ENCODE measurements around the gene CLDN6.

CLDN6 gene

DNA sequence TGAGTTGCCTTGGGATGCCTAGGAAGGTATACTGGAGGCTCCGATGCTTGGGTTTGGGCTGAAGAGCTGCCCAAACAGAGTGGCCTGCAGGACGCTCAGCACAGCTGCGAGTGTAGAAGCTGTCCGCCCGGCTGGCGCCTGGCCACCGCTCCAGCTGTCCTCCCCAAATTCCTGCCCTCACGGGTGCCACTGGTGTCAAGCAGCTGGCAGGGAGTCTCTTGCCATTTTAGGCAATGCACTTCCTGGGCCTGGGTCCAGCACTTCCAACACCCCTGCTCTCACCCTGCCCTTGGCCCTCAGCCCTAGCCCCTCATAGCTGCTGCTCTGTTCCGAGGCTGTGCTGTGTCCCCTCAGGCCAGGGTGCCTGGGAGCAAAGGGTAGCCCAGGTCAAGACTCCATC is 32.5 kb downstream of the CLDN6 start:
- no peak for DNase-seq

DNA sequence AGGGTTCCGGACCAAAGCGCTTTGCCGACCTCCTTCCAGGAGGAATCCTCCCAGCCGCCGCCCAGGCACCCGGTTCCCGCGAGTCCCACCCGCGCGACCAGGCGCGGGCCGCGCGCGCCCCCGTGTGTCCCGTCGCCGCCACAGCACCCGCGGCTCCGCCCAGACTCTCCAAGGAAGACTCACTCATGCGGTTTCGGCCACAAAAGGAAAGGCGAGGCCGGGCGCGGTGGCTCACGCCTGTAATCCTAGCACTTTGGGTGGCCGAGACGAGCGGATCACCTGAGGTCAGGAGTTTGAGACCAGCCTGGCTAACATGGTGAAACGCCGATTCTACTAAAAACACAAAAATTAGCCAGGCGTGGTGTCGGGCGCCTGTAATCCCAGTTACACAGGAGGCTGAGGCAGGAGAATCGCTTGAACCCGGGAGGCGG is 34.3 kb downstream of the CLDN6 start:
- DNase-seq, result peak; percentile 69

DNA sequence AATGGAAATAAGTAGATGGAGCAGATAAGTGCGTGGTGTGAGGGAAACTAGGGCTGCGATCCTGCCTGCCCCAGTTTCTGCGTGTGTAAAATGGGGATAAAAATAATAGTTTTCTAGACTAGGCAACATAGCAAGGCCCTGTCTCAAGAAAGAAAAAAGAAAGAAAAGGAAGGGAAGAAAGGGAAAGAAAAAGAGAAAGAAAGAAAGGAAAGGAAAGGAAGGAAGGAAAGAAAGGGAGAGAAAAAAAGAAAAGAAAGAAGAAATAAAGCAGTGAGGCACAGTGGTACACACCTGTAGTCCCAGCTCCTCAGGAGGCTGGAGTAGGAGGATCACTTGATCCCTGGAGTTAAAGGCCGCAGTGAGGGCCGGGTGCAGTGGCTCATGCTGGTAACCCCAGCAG is 35.6 kb downstream of the CLDN6 start:
- DNase-seq, result no peak

DNA sequence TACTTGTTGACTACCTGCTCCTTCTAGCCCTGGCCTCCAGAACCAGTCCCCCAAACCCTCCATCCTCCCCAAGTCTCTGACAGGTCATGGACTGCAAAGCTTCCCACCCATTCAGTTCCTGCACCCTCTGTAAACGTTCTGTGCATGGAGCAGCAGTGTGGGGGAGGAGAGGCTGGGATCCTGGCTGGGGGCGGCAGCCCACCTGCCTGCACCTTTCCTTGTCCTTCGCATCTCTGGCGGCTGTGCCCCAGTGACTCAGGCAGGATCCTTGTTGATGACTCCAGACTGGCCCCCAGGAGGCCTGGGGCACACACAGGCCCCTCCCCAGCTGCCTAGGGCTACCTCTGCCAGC is 36.1 kb downstream of the CLDN6 start:
- no peak for DNase-seq

DNA sequence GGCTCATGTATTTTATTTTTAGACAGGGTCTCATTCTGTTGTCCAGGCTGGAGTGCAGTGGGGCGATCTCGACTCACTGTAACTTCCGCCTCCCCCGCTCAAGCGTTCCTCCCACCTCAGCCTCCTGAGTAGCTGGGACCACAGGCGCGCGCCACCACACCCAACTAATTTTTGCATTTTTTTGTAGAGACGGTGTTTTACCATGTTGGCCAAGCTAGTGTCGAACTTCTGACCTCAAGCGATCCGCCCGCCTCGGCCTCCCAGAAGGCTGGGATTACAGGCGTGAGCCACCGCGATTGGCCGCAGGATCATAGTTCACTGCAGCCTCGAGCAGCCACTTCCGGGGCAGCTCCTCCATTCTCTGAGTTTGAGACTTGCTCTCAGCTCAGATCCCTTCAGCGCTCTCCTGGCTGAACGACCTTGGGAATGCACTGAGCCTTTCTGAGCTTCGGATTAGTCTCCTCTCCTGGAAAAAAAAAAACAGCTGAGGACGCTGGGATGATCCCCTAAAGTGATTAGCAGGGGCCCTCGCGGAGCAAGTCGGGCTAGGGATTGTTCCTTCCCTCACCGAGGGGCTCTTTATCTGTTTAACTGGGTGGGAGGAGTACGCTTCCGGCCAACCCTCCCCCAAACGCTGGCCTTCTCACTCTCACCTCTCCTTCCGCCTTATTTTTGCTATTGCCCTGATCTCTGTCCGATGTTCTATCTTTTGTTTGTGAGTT is 36.6 kb downstream of the CLDN6 start:
- no peak for DNase-seq

DNA sequence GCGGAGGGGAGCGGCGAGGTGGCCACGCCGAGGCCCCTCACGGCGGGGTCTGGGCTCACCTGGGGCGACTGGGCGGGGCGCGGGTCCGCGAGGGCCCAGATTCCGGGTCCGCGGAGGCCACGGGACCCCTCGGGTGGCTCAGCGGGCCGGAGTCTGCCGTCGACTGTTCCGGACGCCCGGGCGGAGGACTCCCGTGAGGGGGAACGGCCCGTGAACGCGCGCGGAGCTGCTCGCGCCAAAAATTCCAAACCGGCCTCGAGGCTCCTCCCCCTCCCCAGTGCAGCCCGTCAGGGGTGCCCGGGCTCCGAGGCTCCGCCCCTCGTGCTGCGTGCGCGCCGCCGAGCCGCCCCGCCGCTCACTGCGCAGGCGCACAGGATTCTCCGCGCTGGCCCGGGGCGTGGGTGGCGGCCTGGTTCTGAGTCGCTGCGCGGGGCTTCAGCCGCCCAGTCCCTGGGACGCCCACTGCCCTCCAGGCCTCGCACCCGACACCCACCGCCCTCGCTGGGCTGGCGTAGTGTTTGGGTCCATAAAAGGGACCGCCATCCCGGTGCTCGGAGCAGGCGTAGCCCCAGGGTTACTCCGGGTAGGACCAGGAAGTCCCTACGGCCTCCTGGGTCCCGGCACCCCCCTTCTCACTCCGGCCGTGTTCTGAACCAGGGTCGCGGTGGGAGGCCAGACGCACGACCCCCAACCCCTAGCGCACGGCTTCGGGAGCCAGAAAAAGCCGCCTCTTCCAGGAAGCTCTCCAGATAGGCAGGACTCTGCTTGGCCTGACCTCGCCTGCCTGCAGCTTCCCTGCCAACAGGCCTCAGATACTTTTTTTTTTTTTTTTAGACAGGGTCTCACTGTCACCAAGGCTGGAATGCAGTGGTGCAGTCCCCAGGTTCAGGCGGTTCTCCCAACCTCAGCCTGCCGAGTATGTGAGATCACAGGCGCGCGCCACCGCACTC is 37.5 kb downstream of the CLDN6 start, which contains the start of gene PKMYT1:
PKMYT1 (minus strand) TSS at position 220 of the 950 bp plus-strand sequence. CDS start 789 bp downstream, outside the sequence.
- DNase-seq, result peak; percentile 75

DNA sequence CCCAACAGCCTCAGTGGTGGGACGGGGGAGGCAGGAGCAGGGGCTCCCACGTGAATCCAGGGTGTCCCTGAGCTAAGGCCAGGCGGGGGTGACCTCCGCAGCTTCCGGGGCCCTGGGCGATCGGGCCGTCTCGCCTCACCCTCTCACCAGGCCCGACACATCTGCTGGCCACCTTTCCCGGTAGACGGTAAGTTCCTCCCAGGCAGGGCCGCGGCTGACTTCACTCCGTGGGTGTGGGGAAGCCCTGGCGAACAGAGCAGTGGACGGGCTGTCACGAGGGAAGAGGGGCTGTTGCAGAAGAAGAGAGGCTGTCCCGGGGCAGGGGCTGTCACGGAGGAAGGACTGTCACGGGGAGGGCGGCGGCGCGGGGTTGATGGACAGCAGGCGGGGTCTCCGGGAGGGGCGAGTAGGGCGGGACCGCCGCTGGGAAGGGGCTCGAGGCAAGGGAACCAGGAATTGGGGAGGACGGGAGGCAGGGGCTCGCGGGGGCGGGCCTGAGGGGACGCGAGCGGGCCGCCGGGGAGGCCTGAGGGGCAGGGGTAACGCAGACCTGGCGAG is 38.2 kb downstream of the CLDN6 start:
- DNase-seq, result no peak

- DNase-seq, result no peak
Observed at GRCh38 chr16:2977440-2977839, 40.5 kb downstream of the CLDN6 start.

GRCh38 chr16:2976673-2977072 is 41.3 kb downstream of the CLDN6 start:
- no peak for DNase-seq

DNA sequence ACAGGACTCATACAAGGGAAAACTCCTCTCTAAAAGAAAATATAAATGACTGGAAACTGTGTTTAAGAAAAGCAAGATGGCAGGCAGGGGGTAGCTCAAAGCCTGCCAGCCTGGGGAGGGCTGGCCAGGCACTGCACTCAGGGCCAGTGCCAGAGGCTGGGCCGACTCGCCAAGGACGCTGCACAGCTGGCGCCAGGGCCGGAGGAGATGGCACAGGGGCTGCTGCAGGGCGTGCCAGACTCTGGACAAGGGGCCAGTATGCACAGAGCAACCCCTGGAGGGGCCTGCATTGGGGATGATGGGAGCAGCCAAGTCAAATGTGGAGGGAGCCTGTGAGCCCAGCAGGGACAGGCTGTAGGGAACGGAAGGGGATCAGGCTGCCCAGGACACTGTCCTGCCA is 41.8 kb downstream of the CLDN6 start:
- DNase-seq, result no peak

GRCh38 chr16:2975161-2975795 is 42.7 kb downstream of the CLDN6 start:
- no peak for DNase-seq

DNA sequence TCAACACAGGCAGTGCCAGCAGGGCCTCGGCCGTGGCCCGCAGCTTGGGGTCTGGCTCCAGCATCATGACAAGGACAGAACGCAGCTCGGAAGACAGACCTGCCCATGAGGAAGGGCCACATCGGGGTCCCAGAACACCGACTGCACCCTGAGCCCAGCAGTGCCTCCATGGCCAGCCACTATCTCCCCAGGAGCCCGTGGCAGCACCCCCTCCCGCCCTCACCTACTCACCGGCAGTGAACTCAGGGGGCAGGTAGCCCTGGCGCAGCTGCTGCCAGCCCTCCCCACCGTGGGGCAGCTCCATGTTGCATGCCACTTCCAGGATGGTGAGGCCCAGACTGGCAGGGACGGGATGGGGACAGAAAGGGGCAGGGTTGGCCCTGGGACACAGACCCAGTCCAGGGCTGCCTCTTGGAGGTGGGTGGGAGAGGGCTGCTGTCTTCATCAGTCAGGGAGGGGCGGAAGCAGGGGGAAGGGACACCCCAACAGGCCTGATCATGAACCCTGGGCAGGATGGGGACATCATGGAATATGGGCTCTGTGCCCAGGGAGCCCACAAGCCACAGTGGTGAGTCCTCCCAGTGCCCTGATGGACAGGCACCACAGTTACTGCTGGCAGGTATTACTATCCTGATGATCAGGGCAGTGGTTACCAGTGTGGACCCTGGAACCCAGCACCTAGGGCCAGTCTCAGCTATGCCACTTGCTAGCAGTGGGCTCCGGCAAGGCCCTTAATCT is 43.5 kb downstream of the CLDN6 start:
- no peak for DNase-seq

DNA sequence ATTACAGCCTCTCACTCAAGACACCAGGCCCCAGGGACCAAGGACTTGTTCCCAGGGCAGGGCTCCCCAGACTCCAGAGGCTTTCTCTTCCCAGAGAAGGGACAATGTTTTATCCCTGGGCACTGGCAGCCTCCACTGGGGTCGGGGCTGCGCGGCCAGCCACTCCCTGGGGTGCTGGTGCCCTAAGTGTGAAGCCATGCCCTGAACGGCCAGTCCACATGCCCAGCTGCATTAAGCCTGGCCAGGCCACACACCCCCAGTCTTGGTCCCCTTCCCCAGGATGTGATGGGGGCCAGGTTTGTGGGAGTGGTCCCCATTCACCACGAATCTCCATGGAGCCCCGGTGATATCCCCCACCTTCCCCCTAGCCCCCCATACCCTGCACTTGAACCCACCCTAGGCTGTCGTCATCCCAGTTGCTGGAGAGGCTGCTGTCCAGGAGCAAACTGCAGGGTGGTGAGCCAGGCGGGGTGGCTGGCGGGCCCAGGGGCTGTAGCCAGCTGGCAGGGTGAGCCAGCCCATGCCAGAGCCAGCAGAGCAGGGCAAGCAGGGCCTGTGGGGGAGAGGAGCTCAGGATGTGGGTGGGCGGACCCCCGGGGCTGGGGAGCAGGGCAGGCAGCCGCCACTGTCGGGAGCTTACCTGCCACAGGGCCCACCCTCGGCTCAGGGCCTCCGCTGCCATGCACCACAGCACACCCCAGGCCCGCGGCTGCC is 44.2 kb downstream of the CLDN6 start:
- no peak for DNase-seq

DNA sequence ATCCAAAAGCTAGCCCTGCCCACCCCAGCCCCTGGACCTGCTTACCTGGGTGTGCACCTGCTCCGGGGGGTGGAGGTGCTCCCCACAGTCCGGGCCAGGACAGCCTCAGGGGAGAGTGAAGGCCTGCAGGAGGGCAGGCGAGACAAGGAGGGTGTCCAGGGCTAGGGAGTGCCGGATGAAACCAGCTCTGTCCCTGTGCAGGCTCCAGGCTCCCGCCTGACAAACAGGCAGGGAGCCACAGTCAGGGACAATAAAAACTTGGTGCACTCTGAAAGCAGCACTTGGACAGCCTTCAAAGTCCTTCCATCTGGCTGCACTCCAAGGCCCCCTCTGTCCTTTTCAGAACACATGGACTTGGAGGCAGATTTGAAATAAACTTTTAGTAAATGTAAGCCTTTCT is 44.9 kb downstream of the CLDN6 start:
- DNase-seq, result no peak

DNA sequence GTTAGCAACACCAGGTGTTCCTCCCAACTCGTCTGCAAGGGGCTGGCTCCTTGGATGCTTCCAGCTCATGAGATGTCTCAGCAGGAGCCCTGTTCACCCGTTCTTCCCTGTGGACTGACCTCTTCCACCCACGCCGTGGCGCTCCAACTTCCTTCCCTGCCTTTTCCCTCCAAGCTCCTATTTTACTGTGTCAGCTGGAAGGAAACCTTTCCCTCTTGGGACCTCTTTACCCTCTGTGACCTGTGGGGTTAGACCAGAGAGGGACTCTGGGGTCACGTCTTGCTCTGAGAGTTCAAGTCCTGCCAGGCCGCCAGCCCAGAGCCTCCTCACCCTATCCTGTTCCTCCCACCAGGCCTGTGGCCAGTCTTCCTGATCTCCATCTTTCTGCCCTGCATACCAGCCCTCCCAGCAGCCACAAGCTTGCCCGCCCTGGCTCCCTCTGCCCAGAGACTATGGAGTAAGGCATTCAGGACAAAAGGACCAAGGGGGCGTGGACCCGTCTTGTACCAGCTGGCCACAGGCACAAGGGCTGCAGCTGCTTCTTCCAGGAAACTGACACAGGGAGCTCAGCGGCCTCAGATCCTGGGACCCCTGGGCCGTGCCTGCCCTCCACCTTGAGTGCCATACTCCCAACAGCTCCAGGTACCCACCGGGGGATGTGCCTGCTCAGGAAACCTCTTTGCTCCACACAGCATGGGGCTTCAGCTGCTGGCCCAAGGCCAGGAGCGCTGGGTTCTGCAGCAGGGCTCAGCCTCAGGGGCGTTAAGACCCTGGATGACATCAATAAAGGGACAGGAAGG is 45.8 kb downstream of the CLDN6 start:
- no peak for DNase-seq

- no peak for DNase-seq
Observed at GRCh38 chr16:2971134-2971984, 46.6 kb downstream of the CLDN6 start.

GRCh38 chr16:2970563-2970962 is 47.4 kb downstream of the CLDN6 start:
- DNase-seq, result no peak

DNA sequence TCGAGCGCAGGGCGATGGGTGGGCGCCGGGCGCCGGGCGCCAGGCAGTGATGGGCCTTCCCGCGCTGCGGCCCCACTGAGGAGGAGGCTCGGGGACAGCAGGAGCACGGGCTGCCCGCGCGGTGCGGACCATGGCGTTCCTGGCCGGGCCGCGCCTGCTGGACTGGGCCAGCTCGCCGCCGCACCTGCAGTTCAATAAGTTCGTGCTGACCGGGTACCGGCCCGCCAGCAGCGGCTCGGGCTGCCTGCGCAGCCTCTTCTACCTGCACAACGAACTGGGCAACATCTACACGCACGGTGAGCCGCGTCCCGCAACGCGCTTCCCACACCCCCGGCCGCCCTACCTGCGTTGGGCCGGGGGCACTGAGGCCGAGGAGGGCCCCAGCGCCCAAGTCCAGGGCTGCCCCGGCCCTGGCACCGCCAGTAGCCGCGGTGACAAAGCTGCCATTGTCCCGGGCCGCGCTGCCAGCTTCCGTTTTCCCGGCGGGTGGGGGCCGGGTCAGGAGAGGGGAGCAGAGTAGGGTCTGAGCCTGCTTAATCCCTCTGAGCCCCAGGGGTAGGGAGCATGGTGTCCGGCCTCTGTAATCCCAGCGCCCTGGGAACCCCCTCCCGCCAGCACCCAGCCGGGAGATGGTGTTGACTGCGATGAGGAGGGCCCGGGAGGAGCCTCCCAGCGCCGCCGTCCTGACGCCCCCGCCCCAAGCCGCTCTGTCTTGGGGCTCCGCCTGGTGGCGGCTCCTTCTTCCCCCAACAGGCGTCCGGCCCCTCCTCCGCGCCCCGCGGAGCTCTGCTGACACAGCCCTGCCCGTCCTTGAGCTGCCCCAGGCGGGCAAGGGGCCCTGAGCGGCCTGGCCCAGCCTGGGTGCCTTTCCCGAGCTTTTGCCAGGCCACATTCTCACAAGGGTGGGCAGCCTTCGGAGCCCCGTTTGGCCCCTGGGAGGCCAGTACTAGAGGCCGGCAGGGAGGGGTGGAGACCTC is 48.1 kb downstream of the CLDN6 start:
- DNase-seq, result peak; percentile 60
